ENCODE measurements around the gene OPCML.

Gene OPCML

DNA sequence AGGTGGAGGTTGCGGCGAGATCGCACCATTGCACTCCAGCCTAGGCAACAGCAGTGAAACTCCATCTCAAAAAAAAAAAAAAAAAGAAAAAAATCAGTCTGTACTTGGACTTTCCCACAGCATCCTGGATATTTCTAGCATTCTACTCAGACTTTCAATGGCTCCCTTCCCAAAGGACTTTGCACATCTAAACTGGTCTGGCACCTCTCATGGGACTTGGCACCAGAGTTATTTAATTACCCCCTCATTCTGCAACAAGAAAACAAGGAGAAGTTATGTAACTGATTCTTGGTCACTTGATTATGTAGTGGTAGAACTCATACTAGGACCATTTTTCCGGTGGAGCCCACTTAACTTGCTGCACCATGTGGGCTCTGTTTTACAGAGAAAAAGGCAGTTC, 519.5 kb downstream of the OPCML start:
- no peak for DNase-seq

- no peak for DNase-seq
Measured at GRCh38 chr11:133011604-133012003, 520.7 kb downstream of the OPCML start.

DNA sequence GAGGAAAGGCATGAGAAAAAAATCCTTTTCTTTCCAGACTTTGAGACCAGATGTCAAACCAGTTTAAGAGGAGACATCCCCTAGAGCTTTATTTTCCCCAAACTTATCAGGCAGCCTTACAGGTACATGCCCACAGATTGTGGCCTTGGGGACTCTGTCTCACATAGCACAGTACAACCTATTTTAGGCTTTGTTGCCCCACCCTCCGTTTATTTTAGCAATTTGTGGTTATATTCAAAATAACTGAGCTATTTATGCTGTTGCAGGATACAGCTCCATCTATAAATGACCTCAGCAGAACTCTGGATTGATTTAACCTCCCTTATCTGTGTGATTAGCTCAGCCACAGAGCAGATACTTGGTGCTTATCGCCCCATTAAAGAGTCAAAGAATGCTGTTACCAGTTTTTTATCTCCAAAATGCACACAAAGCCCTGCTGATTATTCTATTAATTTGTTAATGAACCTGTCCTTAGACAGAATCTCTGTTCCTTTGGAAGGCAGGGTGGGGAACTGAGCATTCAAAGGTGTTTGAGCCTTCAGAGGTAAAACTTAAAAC, 525.2 kb downstream of the OPCML start:
- DNase-seq: no peak

DNA sequence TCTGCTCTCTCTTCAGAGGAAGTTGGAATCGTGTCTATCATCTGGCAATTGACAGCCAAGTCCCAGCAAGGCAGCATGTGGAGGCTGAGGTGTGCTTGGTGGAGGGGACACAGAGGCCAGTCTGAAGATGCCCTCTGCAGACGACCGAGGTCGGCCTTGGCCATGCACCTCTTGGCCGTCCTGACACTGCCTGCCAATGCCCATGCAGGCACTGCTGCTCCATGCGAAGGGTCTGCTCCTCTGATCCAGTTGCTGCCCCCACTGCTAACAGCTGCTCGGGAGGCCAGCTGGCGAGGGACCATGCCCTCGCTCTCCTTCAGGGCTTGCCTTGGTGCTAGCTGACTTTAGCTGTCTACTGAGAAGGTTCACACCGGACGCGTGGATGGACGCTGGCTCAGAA, 527.9 kb downstream of the OPCML start:
- no peak for DNase-seq

DNA sequence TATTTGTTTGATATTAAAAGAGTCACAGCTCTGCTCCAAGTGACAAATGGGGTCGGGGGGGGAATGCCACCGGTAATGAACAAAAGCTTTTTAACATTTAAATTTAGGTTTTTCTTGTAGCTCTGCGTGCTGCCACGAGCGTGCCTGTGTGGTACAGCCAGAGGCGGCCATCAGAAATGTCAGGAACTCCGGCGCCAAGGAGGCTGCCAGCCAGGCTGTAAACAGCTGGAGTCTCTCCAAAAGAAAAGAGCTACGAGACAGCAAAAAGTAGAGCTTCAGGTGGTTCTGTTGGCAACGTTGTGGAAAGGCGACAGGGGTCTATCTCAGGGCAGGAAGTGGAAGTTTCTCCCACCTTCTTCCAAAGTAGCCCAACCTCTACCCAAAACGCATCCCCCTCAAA, 532.8 kb downstream of the OPCML start:
- DNase-seq: no peak

DNA sequence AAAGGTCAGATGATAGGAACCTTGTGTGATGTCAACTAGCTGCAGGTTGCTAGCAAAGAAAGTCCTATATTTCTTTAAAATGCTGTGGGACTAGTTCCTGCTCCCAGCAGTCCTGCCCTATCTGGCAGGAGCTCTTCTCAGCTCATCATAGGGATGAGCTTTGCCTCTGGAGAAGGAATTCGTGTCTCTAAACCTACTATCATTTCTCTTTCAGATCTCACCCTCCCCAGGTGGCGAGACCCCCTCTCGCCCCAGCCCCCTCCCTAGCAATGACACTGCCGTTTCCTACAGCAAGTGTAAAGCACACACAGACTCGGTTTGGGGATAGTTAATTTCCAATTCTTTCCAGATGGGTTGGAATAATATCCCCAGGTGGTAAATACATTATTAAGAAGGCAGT, 533.3 kb downstream of the OPCML start:
- no peak for DNase-seq

- no peak for DNase-seq
Measured at GRCh38 chr11:132997396-132997795, 534.9 kb downstream of the OPCML start.

DNA sequence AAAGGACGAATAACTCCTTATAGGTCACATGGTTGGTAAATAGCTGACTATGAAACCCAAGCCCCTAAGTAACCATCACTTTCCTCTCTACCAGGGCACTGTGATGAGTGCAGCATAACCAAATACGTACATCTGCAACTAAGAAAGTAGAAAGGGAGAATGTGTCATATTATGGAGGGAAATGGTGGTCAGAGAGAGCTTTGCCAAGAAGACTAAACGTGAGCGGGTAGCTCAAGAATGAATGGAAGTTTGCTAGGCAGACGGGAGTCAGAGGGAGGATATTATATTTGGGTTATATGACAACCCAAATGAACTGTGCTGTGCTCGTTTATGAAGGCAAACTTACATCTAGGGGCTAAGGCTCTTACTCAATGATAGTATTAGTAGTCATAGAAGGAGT, 537.3 kb downstream of the OPCML start:
- no peak for DNase-seq

- DNase-seq: no peak
Measured at GRCh38 chr11:132993991-132994502, 538.3 kb downstream of the OPCML start.

DNA sequence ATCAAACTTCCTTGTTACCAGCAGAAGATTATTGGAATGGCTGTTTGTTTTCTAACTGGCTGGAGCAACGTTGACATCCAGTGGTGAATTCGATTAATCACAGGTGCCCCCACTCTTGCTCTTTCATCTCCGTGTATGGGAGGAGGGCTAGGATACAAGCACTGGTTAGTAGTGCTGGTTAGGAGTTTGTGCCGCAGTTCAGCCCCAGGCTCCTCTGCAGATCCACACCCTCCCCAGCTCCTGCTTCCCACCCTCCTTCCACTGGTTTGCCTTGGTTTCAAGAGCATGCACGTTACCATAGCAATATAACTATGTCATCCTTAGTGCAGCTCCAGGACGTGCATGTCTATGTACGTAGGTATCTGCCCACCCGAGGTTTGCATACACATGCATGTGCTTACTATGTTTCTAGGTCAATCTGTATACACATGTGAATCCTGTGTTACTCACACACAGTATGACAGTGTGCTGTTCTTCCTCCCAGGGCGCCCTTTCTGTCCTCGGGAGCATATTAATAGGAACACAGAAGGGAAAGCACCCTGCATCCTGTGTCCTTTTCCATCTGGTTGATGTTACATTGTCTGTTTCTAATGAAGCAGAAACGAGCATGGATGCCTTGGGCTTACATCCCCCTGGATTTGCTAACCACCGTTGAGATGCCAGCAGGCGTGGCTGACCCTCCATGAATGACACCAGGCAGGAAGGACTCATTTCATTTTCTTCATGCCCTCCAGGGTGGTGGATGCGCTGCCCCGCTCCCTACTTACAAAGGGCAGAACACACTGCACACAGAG, 539.3 kb downstream of the OPCML start:
- no peak for DNase-seq

DNA sequence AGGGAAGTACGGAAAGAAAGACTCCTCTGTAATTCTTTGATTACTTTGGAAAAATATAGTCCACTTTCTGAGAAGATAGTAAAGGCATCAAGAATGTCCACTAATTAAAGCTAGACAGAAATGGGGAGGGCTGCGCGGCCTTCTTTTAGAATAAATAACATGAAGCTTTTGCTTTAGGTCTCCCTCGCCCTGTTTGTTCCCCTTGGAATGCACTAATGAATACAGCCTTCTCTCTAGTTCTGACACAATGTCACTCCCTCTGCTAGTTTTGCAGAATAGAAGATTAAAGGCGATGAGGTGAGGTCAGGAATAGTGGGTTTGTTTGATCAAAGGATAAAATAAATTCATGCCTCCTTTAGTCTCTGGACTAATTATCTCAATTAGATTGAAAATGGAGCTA, 543.9 kb downstream of the OPCML start:
- no peak for DNase-seq

DNA sequence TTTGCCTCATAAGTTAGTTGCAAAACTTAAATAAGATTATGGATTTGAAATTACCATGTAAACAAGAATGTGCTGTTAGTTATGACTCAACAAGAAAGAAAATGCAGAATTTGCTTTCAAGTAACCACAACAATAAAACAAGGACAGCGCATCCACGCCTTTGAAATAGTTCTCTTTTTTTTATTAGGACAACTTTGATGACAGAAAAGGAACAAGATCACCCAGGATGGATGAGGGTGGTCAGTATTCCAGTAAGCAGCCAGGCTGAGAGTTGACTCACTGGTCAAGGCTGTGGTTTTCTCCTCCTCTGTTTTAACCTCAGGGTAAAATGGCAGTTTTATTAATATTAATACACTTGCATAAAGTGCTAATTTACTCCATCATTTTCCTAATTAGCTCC, 544.4 kb downstream of the OPCML start:
- no peak for DNase-seq

DNA sequence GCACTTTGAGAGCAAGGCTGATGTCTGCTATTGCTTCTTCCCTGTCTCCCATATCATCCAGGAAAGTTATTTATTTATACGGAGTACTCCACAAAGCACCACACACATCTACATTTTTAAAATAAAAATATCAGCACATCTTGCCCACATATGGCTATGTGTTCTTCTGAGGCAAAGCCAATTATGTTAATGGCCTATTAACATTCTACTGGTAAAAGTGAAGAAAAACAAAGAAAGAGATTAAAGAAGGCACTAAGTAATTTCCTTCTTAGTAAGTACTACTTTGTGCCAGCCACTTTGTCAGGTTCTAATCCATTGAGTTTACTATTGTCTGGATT, 548.7 kb downstream of the OPCML start:
- DNase-seq: no peak

DNA sequence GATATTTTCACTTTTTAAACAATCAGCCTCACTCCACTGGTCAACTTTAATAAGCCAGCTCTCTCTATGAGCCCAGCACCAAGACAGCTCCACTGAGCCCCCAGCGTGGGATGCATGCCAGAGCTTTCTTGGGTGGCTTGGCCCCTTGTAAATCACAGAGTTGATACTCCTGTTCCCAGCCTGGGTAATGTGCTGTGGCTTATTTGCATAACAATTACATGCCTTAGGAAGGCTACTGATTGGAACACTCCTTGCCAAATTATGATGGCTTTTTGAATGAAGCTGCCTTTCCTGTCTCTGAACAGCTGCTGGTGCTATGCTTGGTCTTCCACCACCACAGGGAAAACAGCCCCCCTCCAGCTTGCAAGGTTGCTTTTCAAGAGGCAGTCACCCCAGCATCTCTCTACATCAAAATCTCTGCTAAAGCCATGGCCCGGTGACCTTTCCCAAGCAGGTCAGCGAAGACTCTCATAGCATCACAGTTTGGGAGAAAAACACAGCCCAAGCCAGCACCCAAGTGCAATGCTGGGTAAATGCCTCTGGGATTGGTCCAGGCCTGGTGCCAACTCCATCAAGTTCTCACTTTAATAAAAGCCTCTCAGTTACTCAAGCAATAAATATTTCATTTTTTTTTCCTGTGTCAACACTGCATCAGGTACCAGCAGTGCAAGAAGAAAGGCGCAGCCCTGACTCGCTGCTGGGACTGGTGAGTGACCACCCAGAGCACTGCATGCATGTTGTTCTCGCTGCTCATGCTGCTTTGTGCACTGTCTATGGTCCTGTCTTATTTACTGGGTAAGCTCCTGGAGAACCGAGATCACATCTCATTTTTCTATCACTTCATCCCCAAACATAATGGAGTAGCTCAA, 549.3 kb downstream of the OPCML start:
- DNase-seq: no peak

DNA sequence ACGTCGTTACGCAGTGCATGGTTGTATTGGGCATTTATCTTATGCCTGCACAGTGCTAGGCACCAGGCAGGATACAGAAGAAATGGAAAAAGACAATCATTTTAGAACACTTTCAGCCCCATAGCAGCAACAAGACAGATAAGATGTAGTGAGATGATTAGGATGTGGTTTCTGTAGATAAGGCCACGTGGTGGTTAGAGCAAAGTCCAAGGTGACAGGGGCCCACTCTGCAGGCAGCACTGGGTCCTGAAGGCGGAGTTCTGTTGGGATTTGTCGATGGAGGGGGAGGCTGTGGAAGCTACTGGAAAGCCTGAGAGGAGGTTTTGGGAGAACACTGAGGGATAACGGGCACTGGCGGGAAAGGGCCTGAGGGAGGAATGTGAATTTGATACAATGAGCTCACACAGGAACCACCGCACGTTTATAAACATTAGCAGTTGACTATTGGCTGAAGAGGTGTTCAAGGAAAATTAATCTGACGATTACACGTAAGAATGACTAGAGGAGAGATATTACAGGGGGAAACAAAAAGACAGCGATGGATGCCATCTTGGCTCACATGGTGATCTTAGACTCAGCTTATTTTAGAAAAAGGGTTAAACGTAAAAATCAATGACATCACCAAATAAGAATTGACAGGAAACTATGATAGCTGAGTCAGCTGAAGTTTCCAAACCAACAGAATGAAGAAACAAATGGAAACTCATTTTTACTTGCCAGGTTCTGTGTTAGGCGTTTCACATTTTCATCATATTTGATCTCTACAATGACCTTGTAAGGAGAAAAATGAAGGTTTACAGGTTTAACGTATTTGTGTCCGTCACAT, 551.0 kb downstream of the OPCML start:
- no peak for DNase-seq

DNA sequence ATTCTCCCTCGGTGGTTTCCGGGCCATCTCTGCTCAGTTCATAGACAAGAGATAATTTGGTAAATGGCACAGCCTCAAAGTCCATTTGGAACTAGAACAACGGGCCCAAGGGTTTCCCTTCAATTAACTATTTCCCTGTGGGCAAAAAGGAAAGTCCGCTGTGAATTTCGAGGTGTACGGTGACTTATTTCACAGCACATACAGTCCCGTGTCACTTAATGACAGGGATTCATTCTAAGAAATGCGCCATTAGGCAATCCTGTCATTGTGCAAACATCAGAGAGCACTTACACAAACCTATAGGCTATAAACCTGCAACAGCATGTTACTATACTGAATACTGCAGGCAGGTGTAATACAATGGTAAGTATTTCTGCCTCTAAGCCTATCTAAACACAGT, 551.6 kb downstream of the OPCML start:
- DNase-seq: no peak

DNA sequence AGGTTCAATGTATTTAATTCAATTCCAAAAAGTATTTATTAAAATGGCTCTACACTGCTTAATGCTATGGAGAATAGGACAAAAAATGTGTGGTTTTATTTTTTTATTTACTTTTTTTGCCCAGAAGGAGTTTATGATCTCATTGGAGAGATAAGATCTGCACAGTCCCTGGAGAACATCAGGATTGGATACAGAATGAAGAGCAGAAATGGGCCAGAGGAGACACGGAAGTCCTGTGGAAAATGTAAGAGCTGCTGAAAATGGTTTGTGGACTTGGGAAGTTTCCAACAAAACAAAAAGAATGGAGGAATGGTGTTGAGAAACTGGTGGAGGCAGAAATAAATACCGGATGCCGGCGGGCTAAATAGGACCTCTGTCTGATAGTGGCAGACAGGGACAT, 554.6 kb downstream of the OPCML start:
- no peak for DNase-seq

- no peak for DNase-seq
Measured at GRCh38 chr11:132977241-132977640, 555.1 kb downstream of the OPCML start.

DNA sequence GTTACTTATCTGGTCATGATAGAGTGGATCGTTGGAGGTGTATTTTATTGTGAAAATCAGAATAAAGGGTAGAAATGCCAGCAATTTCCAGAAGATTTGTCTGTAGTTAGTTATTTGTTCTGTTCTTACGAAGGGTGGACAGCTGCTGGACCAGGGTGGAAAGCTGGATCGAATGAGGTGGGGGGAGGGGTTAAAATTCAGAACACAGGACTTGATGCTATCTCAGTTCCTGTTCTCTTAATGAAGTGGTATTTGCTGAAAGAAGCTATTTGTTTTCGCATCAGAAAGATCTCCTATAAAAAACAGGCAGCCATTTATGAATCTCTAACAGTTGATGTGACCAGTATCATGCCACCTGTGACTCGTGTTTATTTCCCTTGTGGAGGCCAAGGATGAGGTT, 556.2 kb downstream of the OPCML start:
- no peak for DNase-seq

DNA sequence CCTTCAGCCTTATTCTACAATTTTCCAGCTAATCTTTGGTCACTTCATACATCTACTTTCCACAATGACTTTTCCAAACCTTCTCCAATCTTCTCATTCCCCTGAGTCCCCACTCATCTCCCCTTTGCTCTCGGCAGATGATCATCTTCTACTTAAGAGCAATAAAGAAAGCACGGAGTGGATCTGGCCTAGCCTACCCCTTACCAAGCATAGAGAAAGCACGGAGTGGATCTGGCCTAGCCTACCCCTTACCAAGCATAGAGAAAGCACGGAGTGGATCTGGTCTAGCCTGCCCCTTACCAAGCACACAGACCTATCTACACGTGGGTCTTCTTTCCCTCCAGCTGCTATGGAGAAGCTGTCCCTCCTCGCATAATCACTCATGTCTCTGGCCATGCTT, 558.6 kb downstream of the OPCML start:
- no peak for DNase-seq

DNA sequence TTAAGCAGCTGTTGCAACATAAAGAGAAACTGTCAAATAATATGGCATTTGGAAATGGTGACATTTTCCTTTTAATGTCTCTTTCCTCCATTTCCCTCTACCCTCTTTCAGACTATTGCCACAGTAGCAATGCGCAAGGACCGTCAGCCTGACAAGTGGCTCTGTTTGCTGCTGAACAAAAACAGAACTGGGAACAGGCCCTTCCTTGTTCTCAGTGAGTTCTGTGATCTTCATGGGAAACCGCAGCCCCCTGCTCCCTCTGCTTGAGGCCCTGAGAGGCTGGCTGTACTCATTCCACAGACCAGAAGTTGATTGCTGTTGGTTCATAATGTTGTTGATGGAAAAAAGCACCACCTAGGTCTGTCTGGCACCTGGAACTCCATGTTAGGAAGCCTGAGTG, 559.7 kb downstream of the OPCML start:
- no peak for DNase-seq

GRCh38 chr11:132971351-132971750, 561.0 kb downstream of the OPCML start:
- no peak for DNase-seq

DNA sequence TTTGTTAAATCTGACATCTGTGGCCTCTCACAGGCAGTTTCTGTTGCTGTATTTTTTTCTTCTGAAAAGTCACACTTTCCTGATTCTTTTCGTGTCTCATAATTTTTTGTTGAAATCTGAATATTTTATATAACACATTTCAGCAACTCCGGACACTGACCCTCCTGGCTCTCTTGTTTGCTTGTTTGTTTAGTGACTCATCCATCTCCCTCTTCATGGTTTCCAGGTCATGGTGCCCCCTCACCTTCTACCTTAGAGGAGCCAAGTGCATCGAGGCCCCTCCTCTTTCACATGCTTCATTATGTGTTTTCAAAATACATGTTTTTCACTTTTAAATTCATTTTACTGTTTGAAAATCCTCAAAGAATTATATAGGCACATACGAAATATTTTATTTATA, 562.4 kb downstream of the OPCML start:
- no peak for DNase-seq

Measured in stimulated activated CD4-positive, alpha-beta T cell treated with anti-CD3 and anti-CD28 coated beads, Interleukin-4, amount 100 ng/mL, for 24 hours (primary cell).